Measurements from ENCODE around the gene PAK6.
A peak's percentile ranks its signal among the peaks of the same experiment; 100 is the strongest.

Gene PAK6

GRCh38 chr15:40279437-40280141 lies 40.7 kb downstream of the PAK6 start:
- DNase-seq = peak; percentile 65

- DNase-seq = no peak
These were observed 41.6 kb downstream of the PAK6 start for GRCh38 chr15:40280260-40281056.

- no peak for DNase-seq
These were observed 42.4 kb downstream of the PAK6 start for GRCh38 chr15:40281057-40281800.

GRCh38 chr15:40281801-40282146 lies 42.9 kb downstream of the PAK6 start:
- DNase-seq = no peak

- DNase-seq = peak; percentile 56
These were observed 43.4 kb downstream of the PAK6 start for GRCh38 chr15:40282147-40282868.

- DNase-seq = peak; percentile 39
These were observed 44.2 kb downstream of the PAK6 start, which contains the start of gene ANKRD63 for GRCh38 chr15:40282869-40283614. Gene ANKRD63 (minus strand): TSS chr15:40283064. CDS start chr15:40282586, 478 bp downstream.

- DNase-seq = no peak
These were observed 44.9 kb downstream of the PAK6 start for GRCh38 chr15:40283615-40284300.

GRCh38 chr15:40285151-40285550 lies 46.3 kb downstream of the PAK6 start:
- no peak for DNase-seq

- no peak for DNase-seq
These were observed 46.7 kb downstream of the PAK6 start for GRCh38 chr15:40285554-40286011.

- DNase-seq = no peak
These were observed 47.2 kb downstream of the PAK6 start for GRCh38 chr15:40286061-40286532.

GRCh38 chr15:40286794-40287193 lies 47.9 kb downstream of the PAK6 start:
- no peak for DNase-seq

- no peak for DNase-seq
These were observed 48.6 kb downstream of the PAK6 start for GRCh38 chr15:40287505-40287904.

GRCh38 chr15:40287968-40288367 lies 49.1 kb downstream of the PAK6 start:
- no peak for DNase-seq

- no peak for DNase-seq
These were observed 50.4 kb downstream of the PAK6 start for GRCh38 chr15:40289140-40289775.

- DNase-seq = no peak
These were observed 51.7 kb downstream of the PAK6 start for GRCh38 chr15:40290545-40290917.

- DNase-seq = no peak
These were observed 52.2 kb downstream of the PAK6 start for GRCh38 chr15:40290918-40291574.

GRCh38 chr15:40292246-40292645 lies 53.4 kb downstream of the PAK6 start:
- no peak for DNase-seq

- DNase-seq = no peak
These were observed 54.1 kb downstream of the PAK6 start for GRCh38 chr15:40293006-40293405.

- DNase-seq = no peak
These were observed 55.3 kb downstream of the PAK6 start for GRCh38 chr15:40293905-40294895.
